EL (cell line): ENCODE measurements around the gene MYO16.
A peak's percentile ranks its signal among the peaks of the same experiment; 100 is the strongest.

Experiments used
- DNase-seq: peaks from one replicate; pipeline ENCODE4 v3.0.0-alpha.2; 2016

Gene MYO16

DNA sequence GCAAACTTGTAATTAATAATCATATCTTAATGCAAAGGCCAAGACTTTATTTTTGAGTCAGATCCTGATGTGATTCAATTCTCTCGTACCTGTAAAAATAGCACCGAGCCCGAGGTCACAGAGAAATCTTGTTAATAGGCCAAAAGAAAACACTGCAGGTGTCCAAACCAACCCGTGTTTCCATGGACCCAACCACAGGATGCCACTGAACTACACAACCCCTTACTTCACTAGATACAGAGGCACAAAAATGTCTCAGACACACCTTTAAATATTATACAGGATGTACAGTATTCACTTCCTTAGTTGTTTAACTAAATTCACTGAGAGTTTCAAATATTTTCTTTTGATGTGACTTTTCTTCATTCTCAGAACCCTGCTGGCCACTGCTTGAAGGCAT, 530.9 kb downstream of the MYO16 start:
- DNase-seq: no peak

DNA sequence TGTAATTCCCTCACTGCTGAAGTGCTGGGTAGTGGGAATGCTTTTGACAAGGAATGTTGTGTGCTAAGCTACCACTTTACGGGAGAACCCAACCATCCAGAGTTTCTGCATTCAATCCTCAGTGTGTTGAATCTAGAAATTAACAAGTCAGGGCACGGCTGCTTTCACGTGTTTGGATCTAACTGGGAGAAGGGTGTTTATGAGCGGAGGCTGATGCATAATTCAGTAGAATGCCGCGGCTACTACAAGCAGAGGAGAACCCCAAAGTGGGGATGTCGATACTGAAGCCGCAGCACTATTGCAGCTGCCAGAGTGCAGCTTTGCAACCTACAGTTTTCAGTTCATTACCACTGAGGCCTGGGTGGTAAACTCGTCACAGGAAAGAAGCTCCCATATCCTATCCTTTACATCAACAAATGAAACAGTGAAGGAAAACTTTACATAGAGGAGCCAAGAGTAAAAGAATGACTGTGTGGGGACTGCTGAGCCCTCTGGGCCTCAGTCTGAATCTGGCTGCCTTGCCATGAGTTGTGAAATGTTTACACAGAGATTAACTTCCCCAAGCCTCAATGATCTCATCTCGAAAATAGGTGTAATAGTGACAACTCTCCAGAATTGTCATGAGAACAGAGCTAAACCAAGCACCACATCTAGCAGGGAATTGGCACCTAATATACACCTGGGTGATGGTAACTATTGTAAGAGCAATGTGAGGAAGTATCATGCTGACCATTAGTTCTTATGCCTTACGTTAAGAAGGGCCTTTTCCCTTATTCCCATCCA, 531.7 kb downstream of the MYO16 start:
- peak; percentile 9 for DNase-seq

DNA sequence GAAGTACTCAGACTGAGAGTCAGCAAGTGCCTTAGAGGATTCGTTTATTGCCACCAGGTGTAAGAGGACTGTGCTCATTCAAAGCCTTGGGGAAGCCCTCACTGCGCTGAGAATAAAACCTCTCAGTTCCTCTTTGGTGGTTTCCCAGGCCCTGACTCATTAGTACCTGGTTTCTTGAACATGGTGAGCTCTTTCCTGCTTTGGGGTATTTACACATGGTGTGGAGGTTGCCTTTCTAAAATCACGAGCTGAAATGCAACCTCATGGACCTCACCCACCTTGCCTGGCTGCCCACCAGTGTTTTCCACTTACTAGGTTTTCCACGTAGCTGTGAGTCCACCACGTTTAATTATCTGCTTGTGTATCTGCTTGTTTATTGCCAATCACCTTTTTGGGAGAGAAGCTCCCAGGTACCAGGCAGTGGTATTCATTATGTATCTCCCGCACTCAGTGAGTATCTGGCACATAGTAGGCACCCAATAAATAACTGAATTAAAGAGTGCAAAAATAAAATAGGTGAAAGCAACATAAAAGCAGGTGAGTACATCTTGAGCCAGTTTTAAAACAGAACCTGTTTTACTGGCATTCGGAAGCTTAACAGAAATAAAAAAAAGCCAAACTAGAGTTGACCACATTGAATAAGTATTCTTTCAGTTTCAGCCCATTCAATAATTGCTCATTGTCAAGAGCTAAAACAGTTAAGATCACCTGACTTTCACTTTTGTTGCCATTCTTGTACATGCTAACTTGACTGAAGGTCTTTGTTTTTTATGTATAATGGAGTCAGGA, 533.0 kb downstream of the MYO16 start:
- DNase-seq: no peak

DNA sequence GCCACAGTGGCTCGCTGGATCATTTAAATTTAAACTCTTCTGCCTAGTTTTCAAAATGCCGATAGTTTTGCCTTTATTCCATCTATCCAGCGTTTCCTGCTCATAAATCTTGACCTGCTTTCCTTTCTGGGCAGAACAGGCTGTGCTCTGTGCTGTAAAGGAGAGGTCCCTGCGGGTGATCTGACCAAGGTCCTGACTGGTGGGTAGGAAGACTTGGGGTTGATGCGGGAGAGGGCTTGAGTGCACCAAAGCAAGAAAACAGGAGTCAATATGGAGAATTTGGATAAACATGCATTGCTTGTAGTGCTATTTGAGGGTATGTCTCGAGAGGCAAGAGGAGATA, 533.6 kb downstream of the MYO16 start:
- DNase-seq: no peak

DNA sequence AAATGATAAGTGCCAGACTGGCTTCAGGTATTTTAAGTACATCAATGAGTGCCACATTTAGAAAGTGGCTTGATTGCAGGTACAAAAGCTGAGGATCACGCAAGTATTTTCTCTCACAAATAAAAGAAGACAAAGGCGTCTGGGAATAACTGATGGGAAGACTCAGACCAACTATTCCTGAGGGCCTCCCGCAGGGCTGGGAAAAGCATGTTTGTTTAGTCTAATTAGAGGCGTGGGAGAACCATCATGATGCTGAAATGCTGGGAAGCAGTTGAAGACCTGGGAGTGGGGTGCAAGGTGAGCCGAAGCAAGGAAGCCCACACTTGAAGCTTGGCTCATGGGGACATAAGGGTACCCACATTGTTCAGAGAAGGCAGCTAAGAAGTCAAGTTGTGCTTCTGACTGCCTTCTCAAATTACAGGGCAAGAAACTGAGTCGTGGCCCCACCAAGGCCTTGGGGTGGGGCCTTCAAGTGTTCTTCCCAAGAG, 536.0 kb downstream of the MYO16 start:
- DNase-seq: no peak

DNA sequence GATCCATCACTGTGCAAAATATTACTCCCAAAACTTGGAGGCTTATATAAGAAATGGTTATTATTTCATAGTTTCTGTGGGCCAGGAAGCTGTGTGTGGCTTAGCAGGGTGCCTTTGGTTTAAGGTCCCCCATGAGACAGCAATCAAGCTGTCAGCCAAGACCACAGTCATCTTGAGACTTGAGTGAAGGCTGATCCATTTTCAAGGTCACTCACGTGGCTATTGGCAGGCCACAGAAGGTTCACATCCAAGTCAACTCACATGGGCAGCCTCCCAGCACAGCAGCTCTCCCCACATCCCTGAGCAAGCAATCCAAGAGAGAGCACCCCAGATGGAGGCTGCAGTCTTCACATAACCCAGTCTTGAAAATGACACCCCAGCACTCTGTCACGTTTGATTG, 537.4 kb downstream of the MYO16 start:
- DNase-seq: no peak

DNA sequence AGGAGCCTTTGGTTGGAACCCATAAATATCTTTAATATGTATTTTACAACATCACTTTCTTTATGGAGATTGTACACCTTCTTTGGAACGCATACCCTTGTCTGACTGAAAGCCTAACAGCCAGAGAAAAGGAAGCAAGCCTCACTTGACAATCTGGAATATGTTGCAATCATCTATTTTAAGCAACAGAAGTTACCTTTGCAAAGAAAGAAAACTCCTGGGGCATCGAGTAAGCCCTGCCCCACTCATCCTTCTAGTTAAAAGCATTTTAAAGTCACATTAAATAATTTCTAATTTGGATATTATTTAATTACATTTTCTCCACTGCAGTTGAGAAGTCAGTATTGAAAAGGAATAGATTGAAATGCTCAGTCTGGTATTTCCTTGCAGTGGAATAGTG, 542.7 kb downstream of the MYO16 start:
- no peak for DNase-seq

DNA sequence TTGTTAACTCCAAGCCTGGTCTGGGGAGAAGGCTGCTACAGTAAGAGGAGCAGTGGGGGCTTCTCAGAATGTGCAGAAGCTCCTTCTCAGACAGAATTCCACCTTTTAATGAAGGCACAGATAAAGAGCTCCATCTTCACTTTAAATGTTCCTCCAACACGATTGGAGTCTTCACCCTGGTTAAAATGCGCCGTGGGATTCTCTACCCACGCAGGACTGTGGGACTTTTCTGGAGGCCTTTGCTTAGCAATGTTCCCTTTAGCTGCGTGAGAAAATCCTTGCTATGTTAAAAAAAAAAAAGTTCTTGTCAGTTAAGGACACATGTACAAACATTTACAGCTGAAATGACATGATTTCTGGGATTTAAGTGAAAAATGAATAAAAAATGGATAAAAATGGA, 546.3 kb downstream of the MYO16 start:
- DNase-seq: no peak

DNA sequence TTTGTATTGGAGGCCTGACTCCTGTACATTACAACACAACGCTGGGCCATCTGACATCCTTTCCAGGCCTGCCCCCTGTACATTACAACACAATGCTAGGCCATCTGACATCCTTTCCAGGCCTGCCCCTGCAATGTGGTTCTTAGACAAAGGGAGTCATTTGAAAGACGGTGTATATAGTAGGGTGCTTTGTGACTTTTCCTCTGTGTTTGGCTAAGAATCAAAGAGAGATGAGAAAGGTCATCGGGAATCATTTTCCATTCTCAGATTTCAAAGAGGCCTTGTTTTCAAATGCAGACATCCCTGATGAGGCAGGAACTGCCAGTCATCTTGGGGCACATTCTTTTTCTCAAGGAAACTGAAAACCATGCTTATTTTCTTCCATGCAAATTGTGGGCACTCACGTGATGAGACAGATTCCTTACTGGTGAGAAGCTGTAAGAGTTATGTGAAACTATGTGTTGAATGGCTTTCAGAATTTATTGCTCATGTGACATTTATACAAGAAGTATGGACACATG, 551.6 kb downstream of the MYO16 start:
- peak; percentile 93 for DNase-seq

DNA sequence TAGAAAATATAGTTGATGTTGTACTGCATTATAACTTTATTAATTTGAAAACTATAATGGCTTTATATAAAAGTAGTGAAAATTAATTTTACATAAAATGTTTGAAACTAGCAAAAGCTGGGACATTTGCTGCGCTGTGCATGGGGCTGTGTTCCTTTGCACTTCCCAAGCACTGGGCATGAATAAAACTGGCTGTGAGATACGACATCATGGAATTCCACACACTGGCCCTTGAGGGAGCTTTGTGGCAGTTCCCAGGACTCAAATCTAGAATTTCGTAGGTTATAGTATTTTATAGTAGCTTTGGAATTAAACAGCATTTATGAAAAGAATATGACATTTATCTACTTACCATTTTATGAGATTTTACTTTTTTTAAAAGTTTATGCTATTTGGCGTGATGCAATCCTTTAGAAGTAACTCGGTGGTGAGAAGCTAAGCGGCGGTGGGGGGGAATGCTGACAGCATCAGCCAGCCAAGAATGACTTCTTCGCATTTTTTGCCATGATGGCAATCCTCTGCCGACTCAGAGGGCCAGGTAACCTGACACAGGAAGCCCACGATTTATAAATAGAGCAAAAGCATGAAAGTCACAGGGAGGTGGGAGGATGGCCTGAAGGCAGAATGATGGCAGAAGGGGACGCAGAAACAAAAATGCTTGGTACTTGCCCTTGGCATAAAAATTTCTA, 553.5 kb downstream of the MYO16 start:
- no peak for DNase-seq

DNA sequence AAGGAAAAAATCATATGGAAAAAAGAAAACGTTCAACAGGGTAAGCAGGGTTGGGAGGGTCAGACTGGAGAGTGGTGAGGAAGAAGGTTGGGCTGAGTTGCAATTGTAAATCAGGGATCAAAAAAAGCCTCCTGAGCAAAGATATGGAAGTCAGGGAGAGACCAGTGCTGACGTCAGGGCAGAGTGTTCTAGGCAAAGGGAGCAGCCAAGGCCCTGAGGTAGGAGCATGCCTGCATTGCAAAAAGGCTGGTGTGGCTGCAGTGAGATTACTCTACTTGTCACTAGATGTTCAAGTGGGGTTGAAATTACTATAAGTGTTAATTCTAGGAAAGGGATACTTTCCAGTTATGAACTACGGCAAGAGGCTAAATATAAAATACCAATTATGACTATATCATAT, 562.0 kb downstream of the MYO16 start:
- DNase-seq: no peak

DNA sequence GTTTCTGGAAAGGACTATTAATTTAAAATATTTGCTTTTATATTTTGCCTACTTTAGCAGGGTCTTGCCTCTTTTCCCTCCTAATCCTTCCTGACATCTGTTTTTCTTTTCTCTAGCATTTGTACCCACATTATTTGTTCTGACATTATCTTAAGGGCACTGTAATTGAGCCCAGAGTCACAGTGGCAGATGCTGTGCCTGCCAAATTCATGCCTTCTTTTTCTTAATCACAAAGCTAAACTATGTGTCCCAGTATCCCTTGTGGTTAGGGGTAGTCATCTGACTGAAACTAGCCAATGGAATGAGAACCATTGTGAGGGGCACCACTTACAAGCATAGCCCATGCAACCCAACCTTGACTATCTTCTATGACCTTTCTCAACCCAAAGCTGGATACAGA, 562.9 kb downstream of the MYO16 start:
- DNase-seq: no peak

DNA sequence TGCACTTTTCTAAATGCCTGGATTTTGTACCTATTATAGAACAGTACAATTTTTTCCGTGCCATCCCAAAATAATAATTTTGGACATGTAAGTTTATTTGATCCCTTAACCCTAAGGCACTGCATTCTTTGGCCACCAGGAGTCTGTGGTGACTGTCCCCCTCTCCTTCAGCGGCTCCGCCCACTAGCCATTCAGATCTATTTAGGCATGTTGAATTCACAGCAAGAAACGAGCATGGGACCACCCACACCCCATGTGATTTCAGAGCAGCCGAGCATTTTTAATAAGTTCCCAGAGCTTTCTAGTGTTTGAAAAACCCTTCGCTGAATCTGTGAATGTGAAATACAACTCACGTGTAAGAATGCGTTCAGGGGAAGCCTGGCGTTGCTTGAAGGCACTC, 567.5 kb downstream of the MYO16 start:
- DNase-seq: no peak

DNA sequence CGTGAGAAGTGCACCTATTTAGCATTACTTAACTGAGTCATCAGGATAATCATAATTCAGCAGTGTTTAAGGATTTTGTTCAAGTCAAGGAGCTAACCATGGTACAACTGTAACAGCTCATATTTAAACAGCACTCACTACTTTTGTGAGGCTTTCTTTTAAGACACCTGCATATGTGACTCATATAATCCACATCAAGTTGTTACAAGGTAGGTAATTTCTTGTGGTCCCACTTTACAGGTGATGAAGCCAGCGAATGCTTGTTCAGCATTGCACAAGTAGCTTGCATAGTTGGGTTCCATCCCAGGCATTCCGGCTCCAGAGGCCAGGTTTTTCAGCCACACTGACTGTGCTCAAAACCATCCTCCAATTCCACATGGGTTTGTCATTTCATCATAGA, 569.2 kb downstream of the MYO16 start:
- no peak for DNase-seq

DNA sequence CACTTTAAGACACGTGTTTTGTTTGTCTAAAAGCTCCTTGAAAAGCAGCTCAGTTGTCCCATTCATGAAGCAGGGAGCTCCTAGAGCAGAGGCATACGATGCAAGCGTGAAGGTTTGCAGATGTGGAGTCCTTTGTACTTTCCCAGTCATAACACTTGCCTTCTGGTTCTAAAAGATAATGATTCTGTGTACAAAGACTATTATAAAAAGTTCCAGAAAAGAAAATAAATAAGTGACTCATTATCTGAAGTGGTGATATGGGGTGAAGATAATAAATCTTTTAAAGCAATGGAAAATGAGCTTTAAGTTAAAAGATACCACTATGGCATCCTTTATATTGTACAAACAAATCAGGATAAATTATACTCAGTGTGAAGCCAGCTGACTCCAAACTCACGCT, 569.9 kb downstream of the MYO16 start:
- no peak for DNase-seq

DNA sequence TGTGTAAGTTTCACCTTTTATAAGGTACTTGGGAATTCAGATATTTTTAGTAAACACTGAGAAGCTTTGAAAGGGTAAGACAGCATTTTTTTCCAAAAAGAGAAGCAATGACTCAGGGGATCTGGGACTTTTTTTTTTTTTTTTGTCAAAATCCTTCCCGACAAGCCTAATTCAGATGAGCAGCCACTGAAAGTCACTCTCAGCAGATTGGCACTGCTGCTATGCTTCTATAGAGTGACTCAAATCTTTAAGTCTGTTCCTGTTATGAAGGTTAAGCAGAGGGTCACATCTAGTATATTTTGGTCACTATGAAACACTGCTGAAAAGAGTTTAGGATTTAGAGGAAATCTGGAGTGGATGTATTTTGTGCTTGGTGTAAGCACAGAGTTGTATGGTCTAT, 571.1 kb downstream of the MYO16 start:
- DNase-seq: peak; percentile 30

DNA sequence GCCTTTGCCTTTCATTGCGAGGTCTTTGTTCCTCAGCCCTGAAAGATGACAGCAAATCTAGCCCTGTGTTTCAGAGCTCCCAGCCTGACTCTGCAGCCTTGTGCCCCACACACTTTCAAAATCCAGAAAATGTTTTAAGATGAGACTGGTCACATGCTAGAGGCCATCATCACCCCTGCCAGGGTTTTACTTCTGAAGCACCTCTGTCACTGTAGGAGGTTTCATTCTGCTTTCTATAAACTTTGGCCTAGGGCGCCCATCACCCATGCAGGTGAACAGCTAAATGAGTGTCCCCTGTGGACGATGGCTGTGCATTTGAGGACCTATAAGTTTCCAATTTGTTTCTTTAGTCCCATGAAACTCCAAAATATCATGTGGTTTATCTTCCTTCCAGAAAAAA, 574.2 kb downstream of the MYO16 start:
- DNase-seq: no peak

DNA sequence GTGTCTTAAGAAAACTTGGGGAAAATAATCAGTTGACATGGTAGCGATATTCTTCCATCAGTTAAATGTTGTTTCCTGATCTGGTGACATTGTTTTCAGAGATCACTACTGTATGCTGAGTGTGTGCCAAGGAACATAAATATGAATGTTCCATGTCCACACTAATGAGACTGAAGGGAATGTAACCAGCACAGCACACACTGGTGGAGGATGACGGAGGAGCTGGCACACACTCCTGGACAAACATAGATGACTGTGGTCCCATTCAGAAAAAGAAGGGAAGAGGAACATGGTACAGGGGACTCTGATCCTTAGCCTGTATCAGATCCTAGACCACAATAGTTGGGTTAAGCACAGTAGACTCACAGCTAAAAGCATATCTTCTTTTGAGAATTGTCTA, 574.8 kb downstream of the MYO16 start:
- DNase-seq: no peak

DNA sequence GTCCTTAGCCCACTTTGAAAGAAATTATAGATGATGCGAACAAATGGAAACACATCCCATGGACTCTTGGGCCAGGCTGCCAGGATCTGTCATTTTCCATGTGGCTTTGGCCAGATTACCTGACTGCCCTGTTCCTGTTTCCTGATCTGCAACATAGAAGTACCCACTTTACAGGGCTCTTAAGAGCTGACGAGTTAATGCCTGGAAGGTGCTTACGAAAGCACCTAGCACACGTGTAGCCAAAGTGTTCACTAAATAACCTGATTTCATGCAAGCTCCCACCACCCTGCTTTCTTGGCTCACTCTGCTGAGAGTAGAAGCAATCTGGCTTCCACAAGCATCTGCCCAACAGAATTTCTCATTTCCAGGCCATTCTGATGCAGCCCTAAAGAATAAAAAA, 575.2 kb downstream of the MYO16 start:
- DNase-seq: no peak

DNA sequence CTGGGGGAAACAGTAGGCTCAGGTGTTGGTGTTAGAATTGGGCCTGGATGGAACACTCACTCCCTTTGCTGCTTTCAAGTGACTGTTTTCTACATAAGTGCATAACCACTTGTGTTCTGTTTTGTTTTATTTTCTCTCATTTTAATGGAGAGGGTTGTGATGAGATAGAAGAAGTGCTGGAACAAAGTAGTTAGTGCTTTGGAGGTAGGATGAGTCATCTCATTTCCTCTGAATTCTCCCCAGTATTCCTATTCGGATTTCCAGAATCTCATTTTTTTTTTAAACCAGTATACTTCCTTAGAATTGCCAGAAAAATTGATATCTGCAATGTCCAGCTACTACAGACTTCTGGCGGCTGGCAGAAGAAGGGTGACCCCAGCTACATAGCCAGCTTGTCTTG, 575.9 kb downstream of the MYO16 start:
- DNase-seq: peak; percentile 17

DNA sequence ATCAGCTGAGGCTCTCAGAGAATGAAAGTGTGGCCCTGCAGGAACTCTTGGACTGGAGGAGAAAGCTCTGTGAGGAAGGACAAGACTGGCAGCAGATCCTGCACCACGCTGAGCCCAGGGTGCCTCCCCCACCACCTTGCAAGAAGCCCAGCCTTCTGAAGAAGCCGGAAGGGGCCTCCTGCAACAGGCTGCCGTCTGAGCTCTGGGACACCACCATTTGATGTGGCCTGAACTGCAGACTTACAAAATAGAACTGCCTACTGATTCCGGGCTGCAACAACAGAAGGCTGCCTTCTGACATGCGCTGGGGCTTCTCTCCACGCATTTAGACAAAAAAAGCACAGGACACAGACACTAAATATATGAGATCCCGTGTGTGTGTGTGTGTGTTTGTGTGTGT, 577.2 kb downstream of the MYO16 start:
- no peak for DNase-seq

DNA sequence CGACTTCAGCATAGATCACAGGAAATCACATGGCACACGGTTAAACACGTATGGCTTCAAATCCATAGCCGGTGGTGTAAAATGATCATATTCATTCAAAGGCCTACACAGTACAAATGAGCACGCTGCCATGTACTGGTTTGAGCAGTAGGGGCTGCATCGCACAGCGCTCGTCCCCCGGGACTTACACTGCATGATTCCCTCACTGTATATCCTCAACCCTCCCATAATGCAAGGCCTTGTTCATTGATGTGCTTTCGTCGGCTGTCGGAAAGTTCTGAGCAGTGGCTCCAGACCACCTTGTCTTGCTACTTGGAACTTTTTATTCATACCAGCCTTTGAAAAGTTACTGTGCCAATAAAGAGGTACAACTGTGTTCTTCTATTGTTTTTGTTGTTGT, 578.2 kb downstream of the MYO16 start:
- no peak for DNase-seq

DNA sequence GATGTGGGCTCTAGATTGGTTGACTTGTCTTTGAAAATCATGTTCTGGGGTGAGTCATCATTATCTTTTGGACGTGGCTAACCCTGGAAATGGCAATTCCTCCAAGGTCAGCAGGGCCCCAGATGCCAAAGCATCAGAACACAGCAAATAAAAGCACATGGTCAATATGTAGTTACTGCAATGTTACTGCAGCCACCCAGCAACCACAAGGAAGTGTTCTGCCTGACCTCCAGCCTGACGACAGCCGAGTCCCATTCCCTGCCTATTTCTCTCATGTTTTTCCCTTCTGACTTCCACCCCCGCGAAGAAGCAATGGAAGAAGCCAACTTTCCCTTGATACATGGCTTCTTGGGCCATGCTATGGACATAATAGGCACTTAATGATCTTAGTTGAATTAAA, 579.1 kb downstream of the MYO16 start:
- DNase-seq: peak; percentile 12

DNA sequence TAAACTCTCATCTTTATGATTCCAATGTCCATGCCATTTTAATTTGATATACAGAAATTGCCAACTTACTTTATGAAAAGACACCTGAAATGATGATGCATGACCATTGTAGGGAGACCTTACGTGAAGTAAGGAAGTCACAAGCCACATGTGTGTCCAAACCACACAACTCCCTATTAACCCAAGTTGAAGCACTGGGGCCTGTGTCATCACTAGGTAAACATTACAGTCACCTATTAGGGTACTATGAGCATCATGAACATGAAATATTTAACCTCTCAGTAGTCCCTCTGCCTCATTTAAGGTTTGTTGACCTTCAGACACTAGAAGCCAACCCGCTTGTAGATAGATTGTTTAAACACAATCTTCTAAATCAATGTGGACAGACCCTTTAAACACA, 580.1 kb downstream of the MYO16 start:
- DNase-seq: no peak
